Measurements from ENCODE around the gene CDK14. TPM values are rescaled to one million over a fixed set of nuclear protein-coding genes. Genes with fewer than 3 reads are reported as not detected.

Gene CDK14
- total and polyA plus RNA-seq, 2 of the 8 experiments (the other 6 are each of a cell fraction or from before 2014, with no cell fraction given), result 5.5 to 47.3 TPM

- TF ChIP-seq CHD7 (IDR thresholded peaks at IDR 0.05; ENCODE audit: insufficient replicate concordance, low read length) (no peak), TBP (IDR thresholded peaks at IDR 0.05; ENCODE audit: low read depth, low read length) (no peak), FOSL1 (IDR thresholded peaks at IDR 0.05; ENCODE audit: insufficient read depth, low read depth, low read length) (no peak), HDAC2 (IDR thresholded peaks at IDR 0.05; ENCODE audit: borderline replicate concordance in 1 of 2, low read depth in 2 of 2, low read length in 2 of 2) (no peak), CBX5 (IDR thresholded peaks at IDR 0.05; ENCODE audit: low read depth, low read length) (no peak), CREB1 (IDR thresholded peaks at IDR 0.05) (no peak), CTBP2 (IDR thresholded peaks at IDR 0.05; ENCODE audit: borderline replicate concordance, insufficient read depth, insufficient read length, low read length) (no peak), CBX8 (IDR thresholded peaks at IDR 0.05; ENCODE audit: borderline replicate concordance, low read depth, low read length) (no peak)
Observed at GRCh38 chr7:91243591-91244301, 647.6 kb downstream of the CDK14 start (continued).
